ENCODE data around the gene DOCK4.

The DOCK4 gene

GRCh38 chr7:112157072-112157471, 49.1 kb downstream of the DOCK4 start:
- TF ChIP-seq CTCF (IDR thresholded peaks at IDR 0.05; ENCODE audit: low read depth, low read length, missing control alignments) = no peak
- no peak for DNase-seq (ENCODE audit: low read depth)
- no peak overlapping the region for H3K4me3 ChIP-seq (ENCODE audit: low read depth, low read length)

- no peak for DNase-seq (ENCODE audit: low read depth)
- H3K4me3 ChIP-seq (ENCODE audit: low read depth, low read length) = no peak overlapping the region
- TF ChIP-seq CTCF (IDR thresholded peaks at IDR 0.05; ENCODE audit: low read depth, low read length, missing control alignments) = no peak
Observed at GRCh38 chr7:112156412-112156811, 49.8 kb downstream of the DOCK4 start.

GRCh38 chr7:112154690-112155089, 51.5 kb downstream of the DOCK4 start:
- H3K4me3 ChIP-seq (ENCODE audit: low read depth, low read length) = no peak overlapping the region
- no peak for DNase-seq (ENCODE audit: low read depth)
- TF ChIP-seq CTCF (IDR thresholded peaks at IDR 0.05; ENCODE audit: low read depth, low read length, missing control alignments) = no peak

GRCh38 chr7:112152186-112152585, 54.0 kb downstream of the DOCK4 start:
- no peak overlapping the region for H3K4me3 ChIP-seq (ENCODE audit: low read depth, low read length)
- no peak for TF ChIP-seq CTCF (IDR thresholded peaks at IDR 0.05; ENCODE audit: low read depth, low read length, missing control alignments)
- DNase-seq (ENCODE audit: low read depth) = no peak

- TF ChIP-seq CTCF (IDR thresholded peaks at IDR 0.05; ENCODE audit: low read depth, low read length, missing control alignments) = no peak
- H3K4me3 ChIP-seq (ENCODE audit: low read depth, low read length) = no peak overlapping the region
- DNase-seq (ENCODE audit: low read depth) = no peak
Observed at GRCh38 chr7:112150823-112151641, 55.2 kb downstream of the DOCK4 start.

GRCh38 chr7:112149734-112150133, 56.5 kb downstream of the DOCK4 start:
- TF ChIP-seq CTCF (IDR thresholded peaks at IDR 0.05; ENCODE audit: low read depth, low read length, missing control alignments) = no peak
- H3K4me3 ChIP-seq (ENCODE audit: low read depth, low read length) = no peak overlapping the region
- no peak for DNase-seq (ENCODE audit: low read depth)
